Astrocyte (in vitro differentiated cells and primary cell): ENCODE measurements around the gene DAPK3.

Experiments used
- CTCF ChIP-seq: IDR thresholded peaks from 2 replicates; pipeline ENCODE4 v1.5.1; 2011; ENCODE audit warnings: low read depth, mild to moderate bottlenecking, inconsistent platforms, low read length, moderate library complexity; ENCODE audit not compliant: insufficient read depth
- EZH2 ChIP-seq: IDR thresholded peaks from 2 replicates; pipeline ENCODE4 v1.6.1; 2012; ENCODE audit warnings: mild to moderate bottlenecking, low read length, inconsistent platforms; ENCODE audit not compliant: insufficient read depth

GRCh38 chr19:4018775-4019504, 48.0 kb upstream of the DAPK3 start:
- TF ChIP-seq CTCF (no peak), EZH2 (no peak)
